IMR-90 (cell line): Measurements from ENCODE around the gene VNN1. TPM values are rescaled to one million over a fixed set of nuclear protein-coding genes. Genes with fewer than 3 reads are reported as not detected.

ENCODE experiments used
- ATAC-seq: fragments of 200-7000 bp; cut with Tn5 transposase; 2 replicates; pipeline ENCODE4 v1.9.1; 2020; ENCODE audit warnings: low read depth, mild to moderate bottlenecking, moderate library complexity
- BruUV-seq: library from RNA; stranded (reverse); fragments of 400-500 nt; replicated peaks from 2 replicates; lab custom pipeline; 2021; lab: Mats Ljungman, UMichigan
- CTCF ChIA-PET: fragments of 300-600 bp; formaldehyde crosslinking; extraction: SDS; loops from one replicate; lab custom pipeline; 2021; ENCODE audit warnings: antibody characterized with exemption; lab: Yijun Ruan, JAX
- POLR2A ChIA-PET: fragments of 300-600 bp; sonication (Branson Sonifier 250); formaldehyde crosslinking; loops from one replicate; lab custom pipeline; 2022; ENCODE audit warnings: antibody characterized with exemption; ENCODE audit not compliant: unreplicated experiment; lab: Charles Lee
- DNase-seq: peaks from one replicate; pipeline ENCODE4 v3.0.0; 2013
- H2AFZ ChIP-seq: replicated peaks from 2 replicates; pipeline ENCODE3; 2013; ENCODE audit warnings: low read length, mild to moderate bottlenecking; ENCODE audit not compliant: poor library complexity
- H2AK5ac ChIP-seq: 2 replicates; pipeline ENCODE4 v1.6.1; 2013; ENCODE audit warnings: low read depth, low read length, inconsistent platforms
- H2AK9ac ChIP-seq: replicated peaks from 2 replicates; pipeline ENCODE3; 2013; ENCODE audit warnings: mild to moderate bottlenecking, low read depth, low read length, moderate library complexity; ENCODE audit not compliant: poor library complexity
- H2BK120ac ChIP-seq: 2 replicates; pipeline ENCODE4 v1.6.1; 2013; ENCODE audit warnings: low read depth, low read length, inconsistent platforms
- H2BK15ac ChIP-seq: 3 replicates; pipeline ENCODE4 v1.6.1; 2013; ENCODE audit warnings: low read depth, low read length, inconsistent platforms
- H2BK20ac ChIP-seq: 2 replicates; pipeline ENCODE4 v1.6.1; 2013; ENCODE audit warnings: low read depth, mild to moderate bottlenecking, inconsistent platforms, low read length, moderate library complexity
- H2BK5ac ChIP-seq: 2 replicates; pipeline ENCODE4 v1.6.1; 2013; ENCODE audit warnings: mild to moderate bottlenecking, low read depth, low read length, inconsistent platforms; ENCODE audit not compliant: poor library complexity, severe bottlenecking
- H3K14ac ChIP-seq: replicated peaks from 2 replicates; pipeline ENCODE4 v1.6.1; 2013; ENCODE audit warnings: low read depth, low read length, inconsistent platforms
- H3K18ac ChIP-seq: 2 replicates; pipeline ENCODE4 v1.6.1; 2013; ENCODE audit warnings: low read depth, low read length, control low read depth
- H3K23ac ChIP-seq: 2 replicates; pipeline ENCODE4 v1.6.1; 2013; ENCODE audit warnings: low read depth, low read length, inconsistent platforms
- H3K27ac ChIP-seq: 2 replicates; pipeline ENCODE4 v1.5.1; 2013; ENCODE audit warnings: mild to moderate bottlenecking, control low read depth, low read length; ENCODE audit not compliant: insufficient read depth
- H3K27me3 ChIP-seq: 2 replicates; pipeline ENCODE4 v1.6.1; 2013; ENCODE audit warnings: low read length; ENCODE audit not compliant: control insufficient read depth, insufficient read depth
- H3K36me3 ChIP-seq: 2 replicates; pipeline ENCODE4 v1.6.1; 2013; ENCODE audit warnings: low read length, mixed read lengths; ENCODE audit not compliant: control insufficient read depth, insufficient read depth
- H3K4ac ChIP-seq: 2 replicates; pipeline ENCODE4 v1.6.1; 2013; ENCODE audit warnings: low read depth, low read length, inconsistent platforms
- H3K4me1 ChIP-seq: 2 replicates; pipeline ENCODE4 v1.6.1; 2013; ENCODE audit warnings: low read length, mixed read lengths; ENCODE audit not compliant: control insufficient read depth, insufficient read depth
- H3K4me2 ChIP-seq: 2 replicates; pipeline ENCODE4 v1.6.1; 2013; ENCODE audit warnings: low read depth, mild to moderate bottlenecking, control low read depth, low read length, moderate library complexity
- H3K4me3 ChIP-seq: 2 replicates; pipeline ENCODE4 v1.5.1; 2013; ENCODE audit warnings: low read depth, mild to moderate bottlenecking, control low read depth, low read length, moderate library complexity; ENCODE audit not compliant: insufficient read depth
- H3K56ac ChIP-seq: 2 replicates; pipeline ENCODE4 v1.6.1; 2013; ENCODE audit warnings: low read length, inconsistent platforms; ENCODE audit not compliant: insufficient read depth; ENCODE audit errors: extremely low read depth
- H3K79me1 ChIP-seq, 2 experiments: 2 replicates each; pipeline ENCODE4 v1.6.1; 2013; ENCODE audit warnings: low read length in 2 of 2, inconsistent platforms in 1 of 2, low read depth in 1 of 2
- H3K9ac ChIP-seq: 2 replicates; pipeline ENCODE4 v1.6.1; 2013; ENCODE audit warnings: low read depth, low read length, control low read depth
- H3K9me1 ChIP-seq: 2 replicates; pipeline ENCODE4 v1.6.1; 2013; ENCODE audit warnings: low read length, inconsistent platforms; ENCODE audit not compliant: insufficient read depth
- H3K9me3 ChIP-seq: 2 replicates; pipeline ENCODE4 v1.6.1; 2013; ENCODE audit warnings: low read length; ENCODE audit not compliant: control insufficient read depth, insufficient read depth
- H4K20me1 ChIP-seq: 2 replicates; pipeline ENCODE4 v1.6.1; 2013; ENCODE audit warnings: low read length, inconsistent platforms; ENCODE audit not compliant: insufficient read depth
- H4K5ac ChIP-seq: 2 replicates; pipeline ENCODE4 v1.6.1; 2013; ENCODE audit warnings: mild to moderate bottlenecking, low read depth, low read length, control low read depth
- H4K8ac ChIP-seq, 2 experiments: 2 replicates each; pipeline ENCODE4 v1.6.1; 2013; ENCODE audit warnings: low read depth in 2 of 2, low read length in 2 of 2, control low read depth in 1 of 2, inconsistent platforms in 1 of 2
- H4K91ac ChIP-seq: 2 replicates; pipeline ENCODE4 v1.6.1; 2013; ENCODE audit warnings: low read depth, low read length, inconsistent platforms; ENCODE audit not compliant: insufficient read depth
- BHLHE40 ChIP-seq: fragments of 150-350 bp; IDR thresholded peaks from 2 replicates; pipeline ENCODE4 v1.6.1; 2016; ENCODE audit warnings: mild to moderate bottlenecking, low read depth, low read length
- CEBPB ChIP-seq: IDR thresholded peaks from 2 replicates; pipeline ENCODE4 v1.6.1; 2012; ENCODE audit warnings: low read depth, low read length, improper control_type of control experiment
- FOS ChIP-seq: fragments of 150-350 bp; IDR thresholded peaks from 2 replicates; pipeline ENCODE4 v1.6.1; 2016; ENCODE audit warnings: low read depth, low read length
- MAZ ChIP-seq: IDR thresholded peaks from 2 replicates; pipeline ENCODE4 v1.6.1; 2012; ENCODE audit warnings: low read depth, mild to moderate bottlenecking, low read length, improper control_type of control experiment, moderate library complexity, borderline replicate concordance
- MXI1 ChIP-seq: IDR thresholded peaks from 2 replicates; pipeline ENCODE4 v1.6.1; 2012; ENCODE audit warnings: low read depth, mild to moderate bottlenecking, low read length, moderate library complexity, borderline replicate concordance
- POLR2A ChIP-seq: IDR thresholded peaks from 2 replicates; pipeline ENCODE4 v1.6.1; 2012; ENCODE audit warnings: mild to moderate bottlenecking, low read depth, low read length
- RAD21 ChIP-seq: IDR thresholded peaks from 2 replicates; pipeline ENCODE4 v1.6.1; 2012; ENCODE audit warnings: low read length, improper control_type of control experiment
- RCOR1 ChIP-seq: IDR thresholded peaks from 2 replicates; pipeline ENCODE4 v1.6.1; 2012; ENCODE audit warnings: mild to moderate bottlenecking, low read length, improper control_type of control experiment; ENCODE audit not compliant: insufficient replicate concordance
- RFX5 ChIP-seq: IDR thresholded peaks from 2 replicates; pipeline ENCODE4 v1.8.0; 2012; ENCODE audit warnings: low read depth, mild to moderate bottlenecking, low read length, moderate library complexity
- SMC3 ChIP-seq: fragments of 150-350 bp; IDR thresholded peaks from 2 replicates; pipeline ENCODE4 v1.6.1; 2016; ENCODE audit warnings: low read depth, mild to moderate bottlenecking, antibody characterized with exemption, low read length, moderate library complexity
- WGBS, 2 experiments: methylation state at CpG; one replicate each; pipeline versions ENCODE4 v1.1.5 to v1.1.7; 2013; ENCODE audit warnings: missing lambda C conversion rate in 2 of 2; ENCODE audit not compliant: insufficient read length in 1 of 2; ENCODE audit errors: extremely low coverage in 2 of 2; 5-methylcytosine and 5-hydroxymethylcytosine counted together
- dilution Hi-C: fragments of 300-500 bp; cut with HindIII; formaldehyde crosslinking; loops from one replicate; pipeline ENCODE4 v1.14.3; 2018; ENCODE audit warnings: low sequenced_read_pairs; ENCODE audit not compliant: unreplicated experiment
- in situ Hi-C: fragments of 300-500 bp; cut with MboI; formaldehyde crosslinking; loops from 3 replicates; pipeline ENCODE4 v1.14.3; 2019; ENCODE audit warnings: low sequenced_read_pairs, inconsistent platforms, mixed read lengths
- intact Hi-C: fragments of 100-400 bp; cut with micrococcal nuclease; formaldehyde crosslinking; loops from 2 replicates; pipeline ENCODE4 v1.10.0; 2022
- polyA plus RNA-seq, 3 experiments: library from polyadenylated mRNA; depleted of rRNA; stranded (reverse); fragments of >200 nt; gene quantifications; 2 replicates each; pipeline ENCODE4 v1.2.3, GENCODE V29; 2012; ENCODE audit warnings: low replicate concordance in 1 of 3
- total RNA-seq: library from RNA; depleted of rRNA; stranded (reverse); fragments of >200 nt; gene quantifications from 2 replicates; pipeline ENCODE4 v1.2.3, GENCODE V29; 2012
- TF ChIP-seq, protein P1 (sequence below): fragments of 150-350 bp; IDR thresholded peaks from 2 replicates; pipeline ENCODE4 v1.6.1; 2017; ENCODE audit warnings: mild to moderate bottlenecking, antibody characterized with exemption, low read length, low read depth
- TF ChIP-seq, protein P2 (sequence below): conservative IDR thresholded peaks from 2 replicates; pipeline ENCODE4 v1.5.1; 2012; ENCODE audit warnings: mild to moderate bottlenecking, low read depth, low read length, improper control_type of control experiment
- TF ChIP-seq, protein P3 (sequence below): fragments of 150-350 bp; IDR thresholded peaks from 2 replicates; pipeline ENCODE4 v1.6.1; 2016; ENCODE audit warnings: low read depth, mild to moderate bottlenecking, low read length, moderate library complexity, borderline replicate concordance

Gene VNN1
- total and polyA plus RNA-seq, 2 of the 4 experiments (the other 2 are of a cell fraction): 0.07 TPM; not detected in 1

DNA sequence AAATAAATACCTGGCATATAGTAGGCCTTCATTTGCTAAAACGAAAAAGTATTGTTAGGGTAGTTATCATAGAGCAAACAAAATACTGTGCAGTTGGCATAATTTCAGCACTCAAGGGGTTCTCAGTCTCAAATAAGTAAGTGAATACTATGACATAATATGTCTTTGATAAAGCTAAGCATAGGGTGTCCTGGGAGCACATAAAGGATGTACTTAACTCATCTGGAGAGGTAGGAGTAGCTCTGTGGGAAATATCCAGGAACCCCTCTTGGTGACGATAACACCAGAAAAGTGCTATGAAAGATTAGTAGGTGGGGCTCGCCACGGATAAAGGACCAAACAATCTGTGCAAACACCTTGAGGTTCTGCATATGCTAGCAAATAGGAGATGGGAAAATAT, 23.2 kb downstream of the VNN1 start:
- no peak overlapping the region for H4K91ac ChIP-seq
- POLR2A ChIA-PET: no interaction called here
- BruUV-seq: no TSS peak

More for the DNA sequence above, 23.2 kb downstream of the VNN1 start:
- H3K14ac ChIP-seq: no peak overlapping the region
- H3K4me3 ChIP-seq: no peak overlapping the region
- intact Hi-C loops (no loop called here), dilution Hi-C loops (no loop called here), in situ Hi-C loops (no loop called here)
- no peaks in the 10 kb centered on the region for H3K79me1 ChIP-seq
- no peak overlapping the region for H3K27ac ChIP-seq
- no peaks in the 10 kb centered on the region for H4K20me1 ChIP-seq
- no peaks in the 10 kb centered on the region for H3K36me3 ChIP-seq
- H2BK20ac ChIP-seq: no peak overlapping the region
- WGBS, 2 experiments: 88% methylated on average over 3 of the region's 4 CpGs; no CpG with 5 or more reads in 1 of the 2 experiments
- 0 out of 2 replicates have a peak, but pooled peaks cover 2% of the 10 kb centered on the region for H3K9me3 ChIP-seq
- no peaks in the 10 kb centered on the region; the same call in 1 of the 2 replicates for H3K4me1 ChIP-seq
- no peak overlapping the region for H2AFZ ChIP-seq
- no peak overlapping the region for H3K4ac ChIP-seq
- peaks cover 2% of the 10 kb centered on the region; the same call in 1 of the 2 replicates for H3K27me3 ChIP-seq
- H3K23ac ChIP-seq: no peak overlapping the region
- H3K4me2 ChIP-seq: no peak overlapping the region
- H2AK5ac ChIP-seq: no peak overlapping the region
- H3K9ac ChIP-seq: no peak overlapping the region
- H3K56ac ChIP-seq: no peak overlapping the region
- no peak overlapping the region for H3K18ac ChIP-seq
- no peak overlapping the region for H2BK15ac ChIP-seq
- CTCF ChIA-PET: no interaction called here
- TF ChIP-seq CEBPB (no peak), SMC3 (no peak), BHLHE40 (no peak), RFX5 (no peak), POLR2A (no peak), RCOR1 (no peak), MXI1 (no peak), MAZ (no peak), FOS (no peak), RAD21 (no peak)
- TF ChIP-seq, protein P1, sequence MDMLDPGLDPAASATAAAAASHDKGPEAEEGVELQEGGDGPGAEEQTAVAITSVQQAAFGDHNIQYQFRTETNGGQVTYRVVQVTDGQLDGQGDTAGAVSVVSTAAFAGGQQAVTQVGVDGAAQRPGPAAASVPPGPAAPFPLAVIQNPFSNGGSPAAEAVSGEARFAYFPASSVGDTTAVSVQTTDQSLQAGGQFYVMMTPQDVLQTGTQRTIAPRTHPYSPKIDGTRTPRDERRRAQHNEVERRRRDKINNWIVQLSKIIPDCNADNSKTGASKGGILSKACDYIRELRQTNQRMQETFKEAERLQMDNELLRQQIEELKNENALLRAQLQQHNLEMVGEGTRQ: no peak
- TF ChIP-seq, protein P2, sequence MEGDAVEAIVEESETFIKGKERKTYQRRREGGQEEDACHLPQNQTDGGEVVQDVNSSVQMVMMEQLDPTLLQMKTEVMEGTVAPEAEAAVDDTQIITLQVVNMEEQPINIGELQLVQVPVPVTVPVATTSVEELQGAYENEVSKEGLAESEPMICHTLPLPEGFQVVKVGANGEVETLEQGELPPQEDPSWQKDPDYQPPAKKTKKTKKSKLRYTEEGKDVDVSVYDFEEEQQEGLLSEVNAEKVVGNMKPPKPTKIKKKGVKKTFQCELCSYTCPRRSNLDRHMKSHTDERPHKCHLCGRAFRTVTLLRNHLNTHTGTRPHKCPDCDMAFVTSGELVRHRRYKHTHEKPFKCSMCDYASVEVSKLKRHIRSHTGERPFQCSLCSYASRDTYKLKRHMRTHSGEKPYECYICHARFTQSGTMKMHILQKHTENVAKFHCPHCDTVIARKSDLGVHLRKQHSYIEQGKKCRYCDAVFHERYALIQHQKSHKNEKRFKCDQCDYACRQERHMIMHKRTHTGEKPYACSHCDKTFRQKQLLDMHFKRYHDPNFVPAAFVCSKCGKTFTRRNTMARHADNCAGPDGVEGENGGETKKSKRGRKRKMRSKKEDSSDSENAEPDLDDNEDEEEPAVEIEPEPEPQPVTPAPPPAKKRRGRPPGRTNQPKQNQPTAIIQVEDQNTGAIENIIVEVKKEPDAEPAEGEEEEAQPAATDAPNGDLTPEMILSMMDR: no peak
- TF ChIP-seq, protein P3, sequence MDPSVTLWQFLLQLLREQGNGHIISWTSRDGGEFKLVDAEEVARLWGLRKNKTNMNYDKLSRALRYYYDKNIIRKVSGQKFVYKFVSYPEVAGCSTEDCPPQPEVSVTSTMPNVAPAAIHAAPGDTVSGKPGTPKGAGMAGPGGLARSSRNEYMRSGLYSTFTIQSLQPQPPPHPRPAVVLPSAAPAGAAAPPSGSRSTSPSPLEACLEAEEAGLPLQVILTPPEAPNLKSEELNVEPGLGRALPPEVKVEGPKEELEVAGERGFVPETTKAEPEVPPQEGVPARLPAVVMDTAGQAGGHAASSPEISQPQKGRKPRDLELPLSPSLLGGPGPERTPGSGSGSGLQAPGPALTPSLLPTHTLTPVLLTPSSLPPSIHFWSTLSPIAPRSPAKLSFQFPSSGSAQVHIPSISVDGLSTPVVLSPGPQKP: no peak
- H2BK5ac ChIP-seq: no peak overlapping the region
- ATAC-seq (no peak), DNase-seq (no peak)
- no peaks in the 10 kb centered on the region for H3K9me1 ChIP-seq
- H2BK120ac ChIP-seq: no peak overlapping the region
- H2AK9ac ChIP-seq: no peak overlapping the region
- H4K5ac ChIP-seq: no peak overlapping the region
- H4K8ac ChIP-seq: no peak overlapping the region
